HepG2 (cell line): ENCODE measurements around the gene CCDC121. TPM values are rescaled to one million over a fixed set of nuclear protein-coding genes. Genes with fewer than 3 reads are reported as not detected.

Experiments used
- ATF7 ChIP-seq, 2 experiments: fragments of 450-650 bp in 1 of 2; sonication (generic) in 1 of 2; formaldehyde crosslinking in 1 of 2; IDR thresholded peaks; 2 replicates each; pipeline versions ENCODE4 v1.4.0 to v1.6.1; 2016 to 2020; ENCODE audit warnings: antibody characterized with exemption in 1 of 2, mild to moderate bottlenecking in 1 of 2, missing genetic modification reagents in 1 of 2
- BCLAF1 ChIP-seq: fragments of 450-650 bp; IDR thresholded peaks from 2 replicates; pipeline ENCODE4 v1.6.1; 2017; ENCODE audit warnings: mild to moderate bottlenecking
- CERS6 ChIP-seq: sonication (generic); formaldehyde crosslinking; IDR thresholded peaks from 2 replicates; pipeline ENCODE4 v1.5.0; 2020; ENCODE audit warnings: missing genetic modification reagents
- JUNB ChIP-seq: sonication (generic); formaldehyde crosslinking; IDR thresholded peaks from 2 replicates; pipeline ENCODE4 v1.8.0; 2022; ENCODE audit warnings: missing genetic modification reagents, mild to moderate bottlenecking, borderline replicate concordance
- PATZ1 ChIP-seq: sonication (generic); formaldehyde crosslinking; IDR thresholded peaks from 2 replicates; pipeline ENCODE4 v1.4.0; 2020; ENCODE audit warnings: missing genetic modification reagents
- SALL2 ChIP-seq: sonication (generic); formaldehyde crosslinking; IDR thresholded peaks from 2 replicates; pipeline ENCODE4 v1.8.1; 2023; ENCODE audit warnings: mild to moderate bottlenecking, missing genetic modification reagents, inconsistent platforms
- SKIL ChIP-seq: sonication (generic); formaldehyde crosslinking; IDR thresholded peaks from 2 replicates; pipeline ENCODE4 v1.8.0; 2022; ENCODE audit warnings: missing genetic modification reagents, mild to moderate bottlenecking, moderate library complexity, borderline replicate concordance
- SP4 ChIP-seq: sonication (generic); formaldehyde crosslinking; IDR thresholded peaks from 2 replicates; pipeline ENCODE4 v1.8.1; 2023; ENCODE audit warnings: mild to moderate bottlenecking, missing genetic modification reagents
- TCF12 ChIP-seq, 2 experiments: fragments of 450-650 bp in 1 of 2; sonication (generic) in 1 of 2; formaldehyde crosslinking in 1 of 2; IDR thresholded peaks; 2 replicates each; pipeline versions ENCODE4 v1.6.1 to v1.8.0; 2017 to 2022; ENCODE audit warnings: antibody characterized with exemption in 1 of 2, mild to moderate bottlenecking in 1 of 2, missing genetic modification reagents in 1 of 2, moderate library complexity in 1 of 2
- ZBTB7B ChIP-seq: sonication (generic); formaldehyde crosslinking; IDR thresholded peaks from 2 replicates; pipeline ENCODE4 v1.4.0; 2020; ENCODE audit warnings: missing genetic modification reagents
- ZFP82 ChIP-seq: sonication (generic); formaldehyde crosslinking; IDR thresholded peaks from 2 replicates; pipeline ENCODE4 v1.5.1; 2020; ENCODE audit warnings: mild to moderate bottlenecking, missing genetic modification reagents, borderline replicate concordance
- ZGPAT ChIP-seq: IDR thresholded peaks from 2 replicates; pipeline ENCODE4 v1.6.1; 2016; ENCODE audit warnings: mild to moderate bottlenecking
- ZNF30 ChIP-seq: sonication (generic); formaldehyde crosslinking; IDR thresholded peaks from 2 replicates; pipeline ENCODE4 v1.5.0; 2020; ENCODE audit warnings: mild to moderate bottlenecking, missing genetic modification reagents
- ZNF343 ChIP-seq: sonication (generic); formaldehyde crosslinking; IDR thresholded peaks from 2 replicates; pipeline ENCODE4 v1.4.0; 2020; ENCODE audit warnings: mild to moderate bottlenecking, missing genetic modification reagents
- ZNF501 ChIP-seq: sonication (generic); formaldehyde crosslinking; IDR thresholded peaks from 2 replicates; pipeline ENCODE4 v1.5.1; 2020; ENCODE audit warnings: mild to moderate bottlenecking, moderate library complexity, missing genetic modification reagents
- ZNF724P ChIP-seq: sonication (generic); formaldehyde crosslinking; IDR thresholded peaks from 2 replicates; pipeline ENCODE4 v1.8.0; 2022; ENCODE audit warnings: missing genetic modification reagents, borderline replicate concordance
- ZNF879 ChIP-seq: sonication (generic); formaldehyde crosslinking; IDR thresholded peaks from 2 replicates; pipeline ENCODE4 v1.8.1; 2023; ENCODE audit warnings: missing genetic modification reagents
- polyA plus RNA-seq, 8 experiments: library from polyadenylated mRNA; depleted of rRNA in 3 of 8; stranded (reverse) in 7 of 8; unstranded in 1 of 8; fragments of >200 nt; fragmentation: Illumina TruSeq in 4 of 8; extraction: Trizol in 4 of 8; gene quantifications; 2 replicates each; pipeline versions ENCODE4 v1.2.1 to v1.2.3, GENCODE V29; 2011 to 2016; ENCODE audit warnings: low read depth in 4 of 8, missing spikeins in 1 of 8, mixed read lengths in 1 of 8; ENCODE audit not compliant: insufficient read depth in 1 of 8
- total RNA-seq, 5 experiments: library from RNA; depleted of rRNA; stranded (reverse); fragments of >200 nt; fragmentation: Illumina TruSeq; extraction: Trizol; gene quantifications; 2 replicates each; pipeline ENCODE4 v1.2.3, GENCODE V29; 2016; ENCODE audit warnings: low read depth in 1 of 5

The CCDC121 gene
- total and polyA plus RNA-seq, 2 of the 13 experiments (the other 11 are each of a cell fraction or from before 2014, with no cell fraction given) = 1.9 to 3.0 TPM

- TF ChIP-seq ZFP82 (peak; percentile 74; the same call in 1 of the 2 replicates), CERS6 (CRISPR knock-in tag) (no peak), ATF7 (IDR thresholded peaks at IDR 0.05) (peak; percentile 71), ATF7 (CRISPR knock-in tag; IDR thresholded peaks at IDR 0.05) (peak; percentile 32; the same call in 1 of the 2 replicates), BCLAF1 (no peak), ZGPAT (CRISPR knock-in tag) (peak; percentile 99), PATZ1 (CRISPR knock-in tag) (peak; percentile 35; the same call in 1 of the 2 replicates), ZBTB7B (peak; percentile 86; the same call in 1 of the 2 replicates), TCF12 (IDR thresholded peaks at IDR 0.05) (no peak), TCF12 (CRISPR knock-in tag; IDR thresholded peaks at IDR 0.05) (peak; percentile 50; the same call in 1 of the 2 replicates), ZNF30 (peak; percentile 57; the same call in 1 of the 2 replicates), SP4 (CRISPR knock-in tag) (peak; percentile 70; the same call in 1 of the 2 replicates), ZNF343 (CRISPR knock-in tag) (peak; percentile 30; the same call in 1 of the 2 replicates), ZNF724P (peak; percentile 96), ZNF879 (CRISPR knock-in tag) (no peak), JUNB (CRISPR knock-in tag) (no peak; the same call in 1 of the 2 replicates), SKIL (CRISPR knock-in tag) (no peak), SALL2 (CRISPR knock-in tag) (peak; percentile 86), ZNF501 (CRISPR knock-in tag) (peak; percentile 98; the same call in 1 of the 2 replicates)
Observed at GRCh38 chr2:27663285-27664153, 34.7 kb upstream of the CCDC121 start, which contains the start of the genes SLC4A1AP and SUPT7L (continued).
